GM18502 (cell line): ENCODE data around the gene ENO4.

Experiments
- ATAC-seq: cut with Tn5 transposase; IDR thresholded peaks from one replicate; pipeline ENCODE4 v1.9.1; 2021; ENCODE audit warnings: mild to moderate bottlenecking; ENCODE audit not compliant: unreplicated experiment, poor library complexity

Gene ENO4

DNA sequence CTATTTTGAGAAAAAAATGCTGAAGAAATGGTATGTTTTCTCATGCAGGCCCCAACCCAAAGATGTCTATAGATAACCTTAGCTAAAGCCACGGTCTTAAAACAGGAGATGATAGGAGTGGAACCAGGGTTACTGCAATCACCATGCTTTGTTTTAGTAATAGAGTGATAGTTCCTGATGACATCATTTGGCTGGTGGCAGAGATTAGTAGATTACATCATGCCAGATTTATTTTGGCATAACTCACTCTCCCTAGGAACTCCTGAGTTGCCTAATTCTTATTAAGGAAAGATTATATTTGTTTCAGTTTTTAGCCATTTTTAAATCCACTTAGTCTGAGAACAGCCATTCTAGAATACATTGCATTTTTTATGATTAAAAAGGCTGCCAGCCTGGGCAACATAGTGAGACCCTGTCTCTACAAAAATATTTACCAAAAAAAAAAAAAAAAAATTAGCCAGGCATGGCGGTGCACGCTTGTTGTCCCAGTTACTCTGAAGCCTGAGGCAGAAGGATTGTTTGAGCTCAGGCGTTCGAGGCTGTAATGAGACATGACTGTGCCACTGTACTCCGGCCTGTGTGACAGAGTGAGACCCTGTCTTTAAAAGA is 17.8 kb downstream of the ENO4 start:
- ATAC-seq = no peak

DNA sequence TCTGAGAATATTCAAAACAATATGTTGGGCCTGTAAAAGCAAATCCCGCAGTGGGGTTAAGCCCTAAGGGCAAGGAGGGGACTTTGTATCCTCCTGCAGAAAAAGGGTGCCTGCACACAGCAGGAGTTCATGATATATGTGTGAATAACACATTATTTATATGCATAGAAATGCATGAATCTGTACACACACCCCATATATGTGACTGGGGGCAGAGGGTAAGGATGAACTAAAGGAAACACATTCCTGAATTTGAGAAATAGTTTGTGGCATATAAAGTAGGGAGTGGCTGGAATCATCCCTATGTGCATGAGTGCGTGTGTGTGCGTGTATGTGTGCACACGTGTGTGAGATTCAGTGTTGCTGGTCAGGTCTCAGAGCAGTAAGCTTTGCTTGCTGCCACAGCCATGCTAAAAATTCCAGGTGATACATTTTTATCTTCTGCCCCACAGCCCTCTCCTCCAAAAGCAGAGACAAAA is 18.9 kb downstream of the ENO4 start:
- ATAC-seq = no peak

DNA sequence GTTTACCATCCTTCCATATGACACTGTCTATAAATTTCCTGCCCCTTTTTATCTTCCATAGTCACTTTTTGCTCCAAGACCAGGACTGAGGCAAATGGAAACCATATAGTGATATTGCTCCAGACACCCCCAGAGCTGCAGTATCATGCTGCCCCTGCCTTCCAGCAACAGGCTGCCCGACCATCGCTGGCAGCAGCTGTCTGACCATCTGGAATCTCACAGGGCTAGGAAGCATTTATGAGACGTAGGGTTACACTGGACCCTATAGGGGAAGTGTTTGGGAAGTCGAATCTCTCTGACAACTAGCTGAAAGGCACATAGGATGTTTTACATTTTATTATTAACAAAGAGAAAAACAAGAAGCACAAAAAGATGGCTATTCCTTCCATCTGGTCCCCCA is 19.4 kb downstream of the ENO4 start:
- no peak for ATAC-seq

DNA sequence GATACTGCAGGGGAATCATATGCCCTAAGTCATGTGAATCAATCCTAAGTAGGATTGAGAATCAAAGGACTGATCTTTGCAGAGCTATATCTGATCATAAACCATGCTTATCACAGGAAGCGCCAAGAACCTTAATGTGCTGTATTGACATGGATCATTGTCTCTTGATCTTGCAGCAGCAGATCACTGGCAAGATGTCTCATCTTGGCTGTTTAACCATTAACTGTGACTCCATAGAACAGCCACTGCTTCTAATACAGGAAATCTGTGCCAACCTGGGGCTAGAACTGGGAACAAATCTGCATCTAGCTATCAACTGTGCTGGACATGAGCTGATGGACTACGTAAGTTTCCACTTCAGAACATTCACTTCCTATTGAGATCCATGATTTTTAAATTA is 21.6 kb downstream of the ENO4 start:
- ATAC-seq = no peak

DNA sequence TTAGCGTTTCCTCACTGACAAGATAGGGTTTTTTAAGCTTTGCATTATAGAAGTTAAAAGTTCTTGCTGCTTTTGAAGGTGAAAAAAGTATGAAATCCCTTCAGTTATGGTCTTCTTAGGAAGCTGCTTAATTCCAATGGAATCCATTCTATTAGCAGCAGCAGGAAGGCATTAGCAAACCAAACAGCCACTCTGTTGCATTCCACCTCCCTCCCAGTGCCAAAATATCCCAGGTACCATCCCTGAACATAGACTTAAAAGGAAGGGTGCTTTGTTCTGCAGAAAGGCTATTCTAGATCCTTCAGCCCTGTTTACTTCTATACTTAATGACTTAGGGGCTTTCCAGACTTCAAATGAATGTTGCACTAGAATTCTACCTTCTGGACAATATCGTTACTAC is 23.8 kb downstream of the ENO4 start:
- ATAC-seq = no peak

DNA sequence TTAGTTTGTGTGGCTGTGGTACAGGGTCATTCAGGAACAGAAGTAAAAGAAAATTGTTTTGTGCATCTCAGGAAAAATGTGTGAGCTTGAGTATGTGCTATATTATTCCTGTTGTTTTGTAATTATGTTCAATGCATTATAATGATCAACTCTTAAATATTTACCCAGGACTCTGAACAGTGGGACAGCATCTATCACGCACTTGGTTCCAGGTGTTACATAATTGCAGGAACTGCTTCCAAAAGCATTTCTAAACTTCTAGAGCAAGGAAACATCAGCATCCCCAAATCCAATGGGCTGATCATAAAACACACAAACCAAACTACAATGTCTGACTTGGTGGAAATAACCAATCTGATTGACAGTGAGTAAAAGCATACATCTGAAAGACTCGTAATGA is 26.6 kb downstream of the ENO4 start:
- no peak for ATAC-seq

DNA sequence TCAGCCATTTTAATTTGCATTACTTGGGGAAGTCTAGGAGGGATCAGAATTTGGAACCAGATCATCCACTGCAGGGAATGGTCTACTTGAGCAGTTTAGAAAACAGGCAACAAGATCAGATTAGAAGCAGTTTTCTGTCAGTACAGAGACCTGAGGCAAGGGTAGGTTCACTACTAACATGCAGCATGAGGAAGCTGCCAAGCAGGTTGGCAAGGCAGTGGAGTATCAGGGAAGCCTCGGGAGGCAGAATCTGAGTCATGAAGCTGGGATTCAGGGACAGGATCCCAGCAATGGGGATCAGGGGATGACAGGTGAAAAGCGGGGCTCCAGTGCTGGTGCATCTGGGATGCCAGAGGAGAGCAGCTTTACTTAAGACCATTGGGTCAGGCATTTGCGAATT is 28.1 kb downstream of the ENO4 start:
- no peak for ATAC-seq

DNA sequence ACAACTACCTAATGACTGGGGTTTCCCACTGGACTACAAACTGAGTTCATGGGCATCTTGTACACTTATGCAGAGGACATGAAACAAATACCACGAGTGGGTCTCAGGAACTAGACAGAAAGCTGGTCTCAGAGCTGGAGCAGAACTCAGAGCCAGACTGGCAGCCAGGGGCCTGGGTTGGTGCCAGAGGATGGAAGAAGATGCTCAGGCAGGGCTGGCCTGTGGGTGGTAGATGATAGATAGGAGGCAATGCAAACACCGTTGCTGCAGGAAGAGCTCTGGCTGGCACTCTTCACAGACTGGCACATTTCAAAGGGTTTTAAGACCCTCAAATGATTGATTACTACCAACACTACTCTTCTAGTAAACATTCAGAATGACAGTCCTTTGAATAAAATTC is 28.8 kb downstream of the ENO4 start:
- ATAC-seq = no peak

DNA sequence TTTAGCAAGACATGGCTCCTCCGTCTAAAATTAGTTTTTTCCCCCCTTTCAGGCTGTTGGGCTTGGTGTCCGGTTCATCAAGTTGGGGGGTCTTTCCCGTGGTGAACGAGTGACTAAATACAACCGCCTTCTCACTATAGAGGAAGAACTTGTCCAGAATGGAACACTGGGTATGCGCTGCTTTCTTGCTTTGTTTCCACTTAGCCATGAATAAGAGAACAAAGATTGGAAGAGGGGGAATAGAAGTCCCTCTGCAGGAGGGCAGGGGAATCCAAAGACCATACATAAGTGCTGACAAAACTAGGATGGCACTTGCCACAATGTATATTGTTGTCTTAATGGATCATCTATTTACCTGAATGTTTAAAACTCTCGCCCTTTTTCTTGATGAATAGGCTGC is 30.5 kb downstream of the ENO4 start:
- no peak for ATAC-seq

DNA sequence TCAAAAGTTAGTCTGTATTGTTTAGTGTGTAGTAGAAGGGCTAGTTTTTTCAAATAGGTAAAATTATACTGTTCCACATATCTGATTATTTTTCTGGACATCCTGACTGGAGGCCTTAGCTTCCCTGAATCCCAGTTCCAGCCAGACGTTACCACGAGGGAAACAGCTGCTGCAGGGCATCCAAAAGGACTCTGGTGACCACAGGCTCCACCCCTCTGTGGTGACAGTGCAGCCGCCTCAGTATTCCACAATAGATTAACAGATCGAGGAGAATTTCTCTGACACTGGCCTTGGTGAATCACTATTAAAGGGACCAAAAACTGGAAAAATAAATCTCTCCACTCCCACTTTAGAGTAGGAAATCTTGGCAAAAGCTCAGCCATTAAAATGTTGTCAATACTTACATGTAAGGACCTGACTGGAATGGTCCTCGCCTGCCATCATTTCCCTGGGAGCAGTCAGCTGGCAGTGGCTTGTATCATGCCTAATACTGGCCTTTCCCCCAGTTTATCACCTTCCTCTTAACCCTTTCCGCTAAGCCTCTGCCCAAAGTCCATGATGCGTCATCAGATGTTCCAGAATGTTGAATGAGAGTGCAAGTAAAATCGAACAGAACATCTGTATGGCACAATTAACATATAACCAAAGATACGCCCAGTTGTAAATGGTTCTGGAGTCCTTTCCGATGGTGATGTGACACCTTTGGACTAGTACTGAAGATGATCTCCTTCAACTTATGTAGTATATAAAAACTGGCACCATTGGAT is 31.6 kb downstream of the ENO4 start:
- no peak for ATAC-seq

DNA sequence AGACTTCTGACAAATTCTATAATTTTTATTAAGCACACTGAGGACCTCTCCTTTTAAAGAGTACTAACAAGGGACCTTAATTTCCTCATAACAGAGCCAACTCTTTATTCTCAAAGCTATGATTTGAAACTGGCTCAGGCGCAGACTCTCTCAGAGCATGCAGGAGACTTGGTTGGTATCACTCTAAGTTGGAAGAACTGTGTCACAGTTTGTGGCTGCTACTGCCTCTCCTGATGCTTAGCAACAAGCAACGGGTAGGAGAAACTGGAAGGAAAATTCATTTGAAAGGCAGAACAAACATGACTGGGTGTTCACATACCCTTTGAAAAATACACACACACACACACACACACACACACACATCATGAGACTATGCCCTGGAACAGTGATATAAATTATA is 33.3 kb downstream of the ENO4 start:
- no peak for ATAC-seq

DNA sequence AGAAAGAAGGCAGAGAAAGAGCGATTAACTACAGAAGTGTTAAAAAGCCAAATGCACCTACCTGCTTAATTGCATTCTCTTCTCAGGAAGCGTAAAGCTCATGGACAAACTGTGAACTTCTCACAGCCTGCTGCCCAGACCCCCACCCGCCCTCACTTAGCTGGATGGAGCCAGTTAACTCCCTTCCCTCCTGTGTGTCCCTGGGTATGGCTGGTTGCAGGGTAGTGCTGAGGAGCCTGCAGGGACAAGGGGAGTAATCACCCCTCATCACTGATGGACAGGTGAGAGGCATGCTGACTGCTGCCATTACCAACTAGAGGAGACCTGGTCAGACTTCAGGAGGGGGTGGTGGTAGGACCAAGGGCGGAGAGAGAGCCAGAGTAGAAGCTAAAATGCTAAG is 37.5 kb downstream of the ENO4 start:
- no peak for ATAC-seq

DNA sequence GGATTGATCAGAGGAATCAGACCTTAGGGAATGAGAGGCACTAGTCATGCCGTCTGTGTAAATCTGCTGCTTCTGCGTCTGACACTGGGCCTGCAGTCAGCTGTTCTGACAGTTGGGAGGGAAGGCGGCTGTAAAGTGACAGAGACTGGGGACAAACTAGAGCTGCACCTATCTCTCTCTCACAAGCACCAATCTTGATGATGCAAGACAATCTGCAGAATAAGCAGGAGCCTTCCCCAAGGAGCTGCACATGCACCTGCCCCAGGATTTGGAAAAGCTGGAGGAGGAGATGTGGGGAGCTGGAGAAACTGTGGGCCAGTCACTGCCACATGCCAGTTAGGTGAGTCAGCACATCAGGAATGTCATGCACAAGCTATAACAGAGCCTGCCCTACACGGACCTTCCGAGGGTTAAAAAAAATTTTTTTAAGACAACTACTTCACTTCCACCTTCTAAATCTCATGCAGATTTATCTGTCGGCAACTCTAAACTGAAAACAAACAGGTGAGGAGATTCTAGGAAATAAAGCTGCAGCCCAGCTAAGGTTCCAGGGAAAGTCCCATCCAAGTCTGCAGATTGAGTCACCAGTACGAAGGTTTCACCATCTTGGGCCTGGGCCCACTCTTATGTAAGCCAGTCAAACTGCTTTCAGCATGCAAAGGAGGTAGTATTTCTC is 39.2 kb downstream of the ENO4 start:
- ATAC-seq = no peak

DNA sequence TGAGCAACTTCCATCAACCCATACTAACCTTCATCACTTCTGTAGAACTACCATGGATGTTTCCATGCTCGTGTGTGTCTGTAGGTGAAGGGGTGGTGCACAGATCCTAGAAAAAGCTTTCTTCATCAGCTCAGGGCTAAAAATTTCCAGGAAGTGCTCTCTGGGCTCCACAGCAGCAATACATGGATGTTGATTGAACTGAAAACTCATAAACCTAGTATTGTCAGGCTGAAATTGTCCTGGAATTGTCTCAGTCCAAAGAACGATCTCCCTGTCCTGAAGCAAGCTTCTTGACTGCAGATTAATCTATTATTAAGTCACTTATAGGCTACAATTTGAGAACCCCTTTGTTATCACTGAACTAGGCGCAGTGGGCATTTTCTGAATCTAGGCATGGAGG is 39.8 kb downstream of the ENO4 start:
- ATAC-seq = no peak

DNA sequence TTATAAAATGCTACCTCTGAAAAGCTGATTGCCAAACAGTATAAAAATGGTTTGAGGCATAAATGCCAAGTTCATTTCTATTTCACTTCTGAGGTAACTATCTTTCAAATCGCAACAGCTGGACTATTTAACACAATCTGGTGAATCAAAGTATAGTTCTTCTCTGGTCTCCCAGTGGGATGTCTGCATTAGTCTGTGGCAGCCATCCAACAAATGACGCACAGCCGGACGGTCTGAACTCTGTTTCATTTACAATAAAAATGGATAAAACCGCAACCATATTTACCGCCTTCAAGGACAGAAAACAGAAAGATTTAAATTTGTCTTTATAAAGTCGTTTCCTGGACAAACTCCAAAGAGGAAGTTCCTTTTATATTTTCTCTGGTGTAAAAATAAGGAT is 41.9 kb downstream of the ENO4 start:
- no peak for ATAC-seq

DNA sequence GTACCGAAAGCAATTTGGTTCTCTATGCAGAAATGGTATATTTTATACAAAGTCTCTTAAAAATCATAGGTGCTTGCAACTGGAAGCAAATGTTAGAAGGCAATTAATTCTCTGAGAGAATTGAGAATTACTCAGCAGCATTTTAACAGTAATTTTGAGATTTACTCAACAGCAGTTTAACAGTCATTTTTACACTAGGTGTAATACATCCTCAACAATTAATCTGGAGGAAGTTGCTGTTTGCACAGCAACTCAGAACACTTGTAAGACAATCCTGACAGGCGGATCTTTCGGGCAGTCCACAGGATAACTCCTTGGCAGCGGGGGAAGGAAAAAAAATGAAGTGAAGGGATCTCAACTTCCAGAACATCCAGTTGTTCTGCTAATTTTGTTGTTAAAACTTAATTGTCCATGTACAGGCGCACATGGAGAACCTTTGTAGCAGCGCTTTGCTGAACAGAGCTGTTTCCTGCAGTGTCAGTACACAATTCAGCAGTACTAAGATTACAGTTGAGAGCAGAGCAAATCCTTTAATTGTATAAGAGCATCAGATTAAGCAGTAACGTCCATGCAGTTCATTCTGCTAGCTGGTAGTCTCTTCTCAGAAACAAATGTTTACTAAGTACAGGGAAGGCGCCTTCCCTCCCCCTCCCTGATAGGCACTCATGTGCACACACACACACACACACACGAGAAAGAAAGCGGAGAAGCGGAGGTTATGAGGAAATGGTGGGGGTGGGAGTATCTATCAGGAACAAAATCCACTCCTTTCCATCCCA is 43.8 kb downstream of the ENO4 start:
- ATAC-seq = no peak

DNA sequence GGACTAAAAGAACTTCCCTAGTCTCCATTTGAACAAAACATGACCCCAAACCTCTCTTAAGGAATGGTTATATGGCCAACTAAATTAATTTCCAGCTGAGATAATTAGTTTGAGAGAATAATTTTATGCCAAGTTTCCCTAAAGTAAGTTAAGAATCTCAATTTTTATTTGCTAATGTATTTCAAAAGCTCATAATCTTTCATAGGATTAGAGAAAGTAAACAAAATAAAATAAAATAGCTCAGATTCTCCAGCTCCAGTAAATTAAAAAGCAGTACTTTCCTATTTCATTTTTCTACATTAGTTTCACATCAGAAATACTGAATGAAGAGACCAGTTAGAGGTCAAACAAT is 44.4 kb downstream of the ENO4 start:
- no peak for ATAC-seq

DNA sequence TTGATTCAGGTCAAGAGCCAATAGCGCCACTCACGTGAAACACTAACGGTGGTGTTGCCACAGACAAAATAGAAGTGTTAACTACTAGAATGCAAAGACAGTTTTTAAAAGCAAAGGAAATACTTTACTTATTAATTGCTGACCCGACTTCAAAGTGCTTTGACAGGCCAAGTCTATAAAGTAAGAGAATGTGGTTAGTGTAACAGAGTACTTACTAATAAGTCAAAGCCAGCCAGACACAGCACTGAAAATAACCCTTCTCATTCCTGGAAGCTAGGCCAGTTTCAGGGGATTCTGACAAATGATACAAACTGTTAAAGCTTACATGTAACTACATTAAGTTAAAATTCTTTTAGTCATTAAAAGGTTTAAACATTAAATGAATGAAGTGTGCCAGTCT is 50.3 kb downstream of the ENO4 start:
- no peak for ATAC-seq

DNA sequence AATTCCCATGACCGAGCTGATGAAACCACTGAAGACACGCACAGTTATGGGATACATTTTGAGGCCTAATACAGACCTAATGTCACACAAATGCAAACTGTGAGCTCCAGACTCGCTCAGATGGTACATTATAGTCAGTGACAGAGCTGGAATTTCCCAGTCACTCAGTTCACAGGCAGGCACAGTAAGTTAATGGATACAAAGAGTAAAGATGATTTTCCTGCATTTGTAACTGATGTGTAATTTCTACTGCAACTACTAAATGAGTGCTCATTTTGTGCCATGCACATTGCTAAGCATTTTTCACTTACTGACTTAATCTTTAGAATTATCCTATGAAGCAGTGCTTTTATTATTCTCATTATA is 56.5 kb downstream of the ENO4 start:
- no peak for ATAC-seq

DNA sequence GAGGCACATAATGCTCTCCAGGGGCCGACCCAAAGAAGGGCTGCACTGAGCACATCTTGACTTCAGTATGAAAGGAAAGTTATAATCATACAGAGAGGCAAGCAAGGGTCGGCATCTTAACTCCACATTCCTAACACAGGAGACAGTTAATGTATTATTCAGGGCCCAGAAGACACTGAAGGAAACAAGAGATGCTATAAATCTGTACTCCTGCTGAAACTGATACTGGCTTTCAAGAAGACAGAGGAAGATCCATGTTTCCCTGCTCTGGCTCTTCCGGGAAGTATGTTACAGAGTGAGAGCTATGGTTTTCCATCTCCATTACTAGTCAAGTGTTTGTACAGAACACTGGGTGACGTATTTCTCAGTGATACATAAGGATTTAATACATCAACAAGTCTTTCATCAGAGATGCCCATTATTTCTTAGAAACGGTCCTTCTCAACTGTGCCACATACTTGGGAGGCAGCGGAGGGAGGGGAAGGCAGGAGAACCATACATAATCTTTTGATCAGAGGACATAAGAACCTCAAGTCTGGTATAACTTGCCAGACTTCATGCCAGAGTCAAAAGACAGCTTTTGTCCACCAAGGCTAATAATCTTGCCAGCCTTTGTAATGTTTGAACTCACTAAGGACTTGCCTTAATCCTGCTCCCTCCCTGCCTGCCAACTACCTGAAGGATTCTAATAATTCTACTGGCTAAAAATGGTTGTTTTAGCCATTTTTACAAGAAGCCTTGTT is 58.1 kb downstream of the ENO4 start:
- ATAC-seq = no peak
